Fibroblast of lung (primary cell): ENCODE measurements around the gene PRIM1. TPM values are rescaled to one million over a fixed set of nuclear protein-coding genes. Genes with fewer than 3 reads are reported as not detected.

Experiments
- DNase-seq, 2 donors: peaks; one replicate each; pipeline versions ENCODE4 v3.0.0 to v3.0.0-alpha.2; 2010; ENCODE audit warnings: low read depth in 2 of 2
- H2AFZ ChIP-seq: 2 replicates; pipeline ENCODE4 v1.5.1; 2012; ENCODE audit warnings: low read length, control low read depth, inconsistent platforms
- H3K27ac ChIP-seq: 2 replicates; pipeline ENCODE4 v1.5.1; 2011; ENCODE audit warnings: low read length, control low read depth; ENCODE audit not compliant: insufficient read depth
- H3K27me3 ChIP-seq: 2 replicates; pipeline ENCODE4 v1.5.1; 2011; ENCODE audit warnings: mild to moderate bottlenecking, low read length; ENCODE audit not compliant: control insufficient read depth, insufficient read depth
- H3K36me3 ChIP-seq: 2 replicates; pipeline ENCODE4 v1.5.1; 2011; ENCODE audit warnings: low read length; ENCODE audit not compliant: control insufficient read depth, insufficient read depth
- H3K4me1 ChIP-seq: 2 replicates; pipeline ENCODE4 v1.5.1; 2011; ENCODE audit warnings: low read length; ENCODE audit not compliant: control insufficient read depth, insufficient read depth; ENCODE audit errors: extremely low read depth
- H3K4me2 ChIP-seq: 2 replicates; pipeline ENCODE4 v1.5.1; 2011; ENCODE audit warnings: low read length, control low read depth; ENCODE audit not compliant: insufficient read depth; ENCODE audit errors: extremely low read depth
- H3K4me3 ChIP-seq, 4 experiments: fragments of 200-600 bp in 1 of 4; sonication (generic) in 1 of 4; replicated peaks in 1 of 4; 2 replicates each; pipeline ENCODE4 v1.5.1; 2011 to 2016; ENCODE audit warnings: low read length in 4 of 4, low read depth in 3 of 4, mild to moderate bottlenecking in 3 of 4, control low read depth in 2 of 4, inconsistent platforms in 1 of 4, mixed read lengths in 1 of 4; ENCODE audit not compliant: insufficient read depth in 1 of 4; ENCODE audit errors: control extremely low read depth in 1 of 4
- H3K79me2 ChIP-seq: 2 replicates; pipeline ENCODE4 v1.5.1; 2012; ENCODE audit warnings: mild to moderate bottlenecking, low read length, inconsistent platforms; ENCODE audit not compliant: control insufficient read depth, insufficient read depth
- H3K9ac ChIP-seq: 2 replicates; pipeline ENCODE4 v1.5.1; 2011; ENCODE audit warnings: mild to moderate bottlenecking, low read length, control low read depth; ENCODE audit not compliant: insufficient read depth
- H3K9me3 ChIP-seq: 2 replicates; pipeline ENCODE4 v1.5.1; 2012; ENCODE audit warnings: low read depth, low read length; ENCODE audit not compliant: control insufficient read depth, insufficient read depth
- H4K20me1 ChIP-seq: 2 replicates; pipeline ENCODE4 v1.5.1; 2011; ENCODE audit warnings: low read length; ENCODE audit not compliant: control insufficient read depth, insufficient read depth; ENCODE audit errors: extremely low read depth
- EZH2 ChIP-seq: IDR thresholded peaks from 2 replicates; pipeline ENCODE4 v1.5.1; 2012; ENCODE audit warnings: low read length, control low read depth, mild to moderate bottlenecking; ENCODE audit errors: missing control alignments
- polyA plus RNA-seq, 2 donors: library from polyadenylated mRNA; depleted of rRNA in 1 of 2; stranded (reverse) in 1 of 2; unstranded in 1 of 2; fragments of >200 nt; gene quantifications; 2 replicates each; pipeline ENCODE4 v1.2.1, GENCODE V29; 2011 to 2012; ENCODE audit warnings: missing spikeins in 1 of 2
- total RNA-seq: library from RNA; depleted of rRNA; stranded (reverse); fragments of >200 nt; gene quantifications from 2 replicates; pipeline ENCODE4 v1.2.1, GENCODE V29; 2014
- TF ChIP-seq, protein P1 (sequence below), 2 donors: IDR thresholded peaks in 1 of 2; conservative IDR thresholded peaks in 1 of 2; 1 replicate in 1 of 2; 2 replicates in 1 of 2; pipeline ENCODE4 v1.5.1; 2011 to 2012; ENCODE audit warnings: low read length in 2 of 2, control low read depth in 1 of 2, inconsistent platforms in 1 of 2, low read depth in 1 of 2, mild to moderate bottlenecking in 1 of 2

PRIM1 gene
- total and polyA plus RNA-seq, 2 donors (not counting 1 experiment from before 2014, with no cell fraction given): 6.1 to 7.1 TPM

DNA sequence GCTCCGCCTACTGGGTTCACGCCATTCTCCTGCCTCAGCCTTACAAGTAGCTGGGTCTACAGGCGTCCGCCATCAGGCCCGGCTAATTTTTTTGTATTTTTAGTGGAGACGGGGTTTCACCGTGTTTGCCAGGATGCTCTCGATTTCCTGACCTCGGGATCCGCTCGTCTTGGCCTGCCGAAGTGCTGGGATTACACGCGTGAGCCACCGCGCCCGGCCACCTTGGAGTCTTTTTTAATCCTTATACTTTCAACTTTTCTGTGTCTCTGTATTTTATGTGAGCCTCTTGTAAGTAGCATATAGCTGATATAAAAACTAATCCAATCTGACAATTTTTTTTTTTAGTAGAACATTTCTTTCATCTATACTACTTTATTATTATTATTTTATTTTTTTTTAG, 26.6 kb upstream of the PRIM1 start:
- no peak for DNase-seq
- H3K4me3 ChIP-seq: no peak overlapping the region
- H3K4me2 ChIP-seq: no peak overlapping the region
- H4K20me1 ChIP-seq: no peaks in the 10 kb centered on the region
- H3K27me3 ChIP-seq: no peaks in the 10 kb centered on the region
- no peaks in the 10 kb centered on the region for H3K79me2 ChIP-seq
- TF ChIP-seq, protein P1, sequence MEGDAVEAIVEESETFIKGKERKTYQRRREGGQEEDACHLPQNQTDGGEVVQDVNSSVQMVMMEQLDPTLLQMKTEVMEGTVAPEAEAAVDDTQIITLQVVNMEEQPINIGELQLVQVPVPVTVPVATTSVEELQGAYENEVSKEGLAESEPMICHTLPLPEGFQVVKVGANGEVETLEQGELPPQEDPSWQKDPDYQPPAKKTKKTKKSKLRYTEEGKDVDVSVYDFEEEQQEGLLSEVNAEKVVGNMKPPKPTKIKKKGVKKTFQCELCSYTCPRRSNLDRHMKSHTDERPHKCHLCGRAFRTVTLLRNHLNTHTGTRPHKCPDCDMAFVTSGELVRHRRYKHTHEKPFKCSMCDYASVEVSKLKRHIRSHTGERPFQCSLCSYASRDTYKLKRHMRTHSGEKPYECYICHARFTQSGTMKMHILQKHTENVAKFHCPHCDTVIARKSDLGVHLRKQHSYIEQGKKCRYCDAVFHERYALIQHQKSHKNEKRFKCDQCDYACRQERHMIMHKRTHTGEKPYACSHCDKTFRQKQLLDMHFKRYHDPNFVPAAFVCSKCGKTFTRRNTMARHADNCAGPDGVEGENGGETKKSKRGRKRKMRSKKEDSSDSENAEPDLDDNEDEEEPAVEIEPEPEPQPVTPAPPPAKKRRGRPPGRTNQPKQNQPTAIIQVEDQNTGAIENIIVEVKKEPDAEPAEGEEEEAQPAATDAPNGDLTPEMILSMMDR (conservative IDR thresholded peaks at IDR 0.05 in 1 of 2, IDR thresholded peaks at IDR 0.05 in 1 of 2; ENCODE audit: low read depth in 1 of 2, low read length in 2 of 2): no peak
- no peak for TF ChIP-seq EZH2
- no peaks in the 10 kb centered on the region for H3K36me3 ChIP-seq
- no peak overlapping the region for H3K27ac ChIP-seq
- H3K4me1 ChIP-seq: no peaks in the 10 kb centered on the region
- H3K9me3 ChIP-seq: no peaks in the 10 kb centered on the region
- no peak overlapping the region for H3K9ac ChIP-seq
- H2AFZ ChIP-seq: no peak overlapping the region

DNA sequence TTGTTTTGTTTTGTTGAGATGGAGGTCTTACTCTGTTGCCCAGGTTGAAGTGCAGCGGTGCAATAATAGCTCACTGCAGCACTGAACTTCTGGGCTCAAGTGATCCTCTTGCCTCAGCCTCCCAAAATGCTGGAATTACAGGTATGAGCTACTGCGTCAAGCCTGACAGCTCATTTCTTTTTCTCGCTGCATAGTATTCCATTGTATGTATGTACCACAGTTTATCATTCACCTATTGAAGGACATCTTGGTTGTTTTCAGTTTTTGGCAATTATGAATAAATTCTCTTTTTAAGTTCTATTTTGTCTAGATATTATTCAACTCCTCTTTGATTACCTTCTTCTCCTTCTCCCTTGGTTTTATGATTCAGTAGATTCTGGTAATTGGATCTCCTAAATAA, 24.5 kb upstream of the PRIM1 start:
- Histone ChIP-seq H3K9ac (no peak overlapping the region), H3K27me3 (no peaks in the 10 kb centered on the region), H3K4me2 (no peak overlapping the region), H3K79me2 (no peaks in the 10 kb centered on the region), H3K27ac (no peak overlapping the region), H3K4me1 (no peaks in the 10 kb centered on the region), H3K4me3 (no peak overlapping the region), H3K36me3 (no peaks in the 10 kb centered on the region), H4K20me1 (no peaks in the 10 kb centered on the region), H2AFZ (no peak overlapping the region), H3K9me3 (no peaks in the 10 kb centered on the region)
- TF ChIP-seq, protein P1 (conservative IDR thresholded peaks at IDR 0.05 in 1 of 2, IDR thresholded peaks at IDR 0.05 in 1 of 2; ENCODE audit: low read depth in 1 of 2, low read length in 2 of 2): no peak
- TF ChIP-seq EZH2: no peak
- DNase-seq: no peak

DNA sequence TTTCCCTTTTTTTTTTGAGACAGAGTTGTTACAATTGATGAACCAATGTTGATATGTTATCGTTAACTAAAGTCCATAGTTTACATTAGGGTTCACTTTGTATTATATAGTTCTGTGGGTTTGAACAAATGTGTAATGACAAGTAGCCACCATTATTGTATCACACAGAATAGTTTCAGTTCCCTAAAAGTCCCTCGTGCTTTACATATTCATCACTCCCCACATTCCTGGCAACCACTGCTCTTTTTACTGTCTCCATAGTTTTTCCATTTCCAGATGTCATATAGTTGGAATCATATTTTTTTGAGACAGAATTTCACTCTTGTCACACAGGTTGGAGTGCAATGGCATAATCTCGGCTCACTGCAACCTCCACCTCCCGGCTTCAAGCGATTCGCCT, 23.5 kb upstream of the PRIM1 start:
- Histone ChIP-seq H3K4me3 (no peak overlapping the region), H3K27ac (no peak overlapping the region), H3K9ac (no peak overlapping the region), H3K36me3 (no peaks in the 10 kb centered on the region), H3K9me3 (no peaks in the 10 kb centered on the region), H3K4me2 (no peak overlapping the region), H4K20me1 (no peaks in the 10 kb centered on the region), H3K4me1 (no peaks in the 10 kb centered on the region), H3K27me3 (no peaks in the 10 kb centered on the region), H2AFZ (no peak overlapping the region), H3K79me2 (no peaks in the 10 kb centered on the region)
- TF ChIP-seq EZH2: no peak
- no peak for DNase-seq
